HepG2 (cell line): Measurements from ENCODE around the gene CHMP6. TPM values are rescaled to one million over a fixed set of nuclear protein-coding genes. Genes with fewer than 3 reads are reported as not detected.
A peak's percentile ranks its signal among the peaks of the same experiment; 100 is the strongest.

Experiments
- ATAC-seq: fragments of 200-7000 bp; cut with Tn5 transposase; 3 replicates; pipeline ENCODE4 v1.9.1; 2020; ENCODE audit warnings: mild to moderate bottlenecking, moderate library complexity
- BruUV-seq: library from RNA; stranded (reverse); fragments of 400-500 nt; replicated peaks from 2 replicates; lab custom pipeline; 2021; lab: Mats Ljungman, UMichigan
- CTCF ChIA-PET: fragments of 300-600 bp; formaldehyde crosslinking; extraction: SDS; loops from one replicate; lab custom pipeline; 2021; ENCODE audit warnings: low total read pairs, inconsistent platforms, low intra/inter-chr PET ratio; lab: Yijun Ruan, JAX
- POLR2A ChIA-PET: fragments of 350-600 bp; sonication (Branson Sonifier 250); formaldehyde crosslinking; loops from one replicate; lab custom pipeline; 2020; ENCODE audit warnings: antibody characterized with exemption, inconsistent platforms; lab: Yijun Ruan, JAX
- DNase-seq: peaks from one replicate; pipeline ENCODE4 v3.0.0-alpha.2; 2015; ENCODE audit warnings: low spot score
- FAIRE-seq: peaks from 3 replicates; lab custom pipeline; 2011; peaks lifted over from hg19 to GRCh38; lab: Jason Lieb, UNC
- H2AFZ ChIP-seq: one replicate; pipeline ENCODE4 v1.6.1; 2011; ENCODE audit warnings: low read length, inconsistent platforms
- H3K27ac ChIP-seq: fragments of 300-600 bp; 3 replicates; pipeline ENCODE4 v1.8.0; 2011; ENCODE audit warnings: mixed run types, mild to moderate bottlenecking, mixed read lengths, low read length, inconsistent platforms; ENCODE audit not compliant: insufficient read depth; ENCODE audit errors: extremely low read length
- H3K27me3 ChIP-seq, 2 experiments: fragments of 200-600 bp in 1 of 2; 2 replicates in 1 of 2; 3 replicates in 1 of 2; pipeline versions ENCODE4 v1.6.0 to v1.8.0; 2011; ENCODE audit warnings: low read length in 2 of 2, mild to moderate bottlenecking in 2 of 2, moderate library complexity in 2 of 2, inconsistent platforms in 1 of 2; ENCODE audit not compliant: insufficient read depth in 2 of 2, control insufficient read depth in 1 of 2
- H3K36me3 ChIP-seq, 2 experiments: fragments of 200-600 bp in 1 of 2; replicated peaks in 1 of 2; 2 replicates in 1 of 2; 3 replicates in 1 of 2; pipeline versions ENCODE4 v1.5.1 to v1.8.0; 2011; ENCODE audit warnings: low read length in 2 of 2, inconsistent platforms in 1 of 2; ENCODE audit not compliant: insufficient read depth in 2 of 2, control insufficient read depth in 1 of 2
- H3K4me1 ChIP-seq: 2 replicates; pipeline ENCODE4 v1.5.1; 2012; ENCODE audit warnings: low read length, inconsistent platforms; ENCODE audit not compliant: insufficient read depth
- H3K4me2 ChIP-seq: 2 replicates; pipeline ENCODE4 v1.6.0; 2011; ENCODE audit warnings: low read depth, low read length, inconsistent platforms
- H3K4me3 ChIP-seq, 3 experiments: fragments of 200-600 bp in 1 of 3; sonication (generic), shearing (Covaris generic) in 1 of 3; replicated peaks in 1 of 3; 2 replicates each; pipeline ENCODE4 v1.5.1; 2011 to 2016; ENCODE audit warnings: low read length in 3 of 3, inconsistent platforms in 2 of 3, low read depth in 2 of 3, mild to moderate bottlenecking in 2 of 3, control low read depth in 1 of 3, mixed read lengths in 1 of 3; ENCODE audit not compliant: insufficient read depth in 1 of 3
- H3K79me2 ChIP-seq: one replicate; pipeline ENCODE4 v1.6.1; 2011; ENCODE audit warnings: low read length, inconsistent platforms; ENCODE audit not compliant: insufficient read depth
- H3K9ac ChIP-seq: 2 replicates; pipeline ENCODE4 v1.6.0; 2011; ENCODE audit warnings: mild to moderate bottlenecking, low read depth, low read length, inconsistent platforms; ENCODE audit not compliant: insufficient read depth
- H3K9me3 ChIP-seq: 2 replicates; pipeline ENCODE4 v1.5.1; 2012; ENCODE audit warnings: mild to moderate bottlenecking, low read length
- H4K20me1 ChIP-seq: 2 replicates; pipeline ENCODE4 v1.6.0; 2011; ENCODE audit warnings: inconsistent platforms, mild to moderate bottlenecking, low read length, moderate library complexity; ENCODE audit not compliant: insufficient read depth
- KDM2A ChIP-seq: sonication (generic); formaldehyde crosslinking; IDR thresholded peaks from 2 replicates; pipeline ENCODE4 v1.4.0; 2020; ENCODE audit warnings: low read depth, missing genetic modification reagents, borderline replicate concordance
- KDM5B ChIP-seq: sonication (generic); formaldehyde crosslinking; IDR thresholded peaks from 2 replicates; pipeline ENCODE4 v1.4.0; 2020; ENCODE audit warnings: missing genetic modification reagents, mild to moderate bottlenecking, borderline replicate concordance
- PAF1 ChIP-seq: IDR thresholded peaks from 2 replicates; pipeline ENCODE4 v1.6.1; 2016; ENCODE audit warnings: missing genetic modification reagents, missing compliant biosample characterization
- POLR2G ChIP-seq: fragments of 200-400 bp; formaldehyde crosslinking; IDR thresholded peaks from 2 replicates; pipeline ENCODE4 v1.6.1; 2018; ENCODE audit warnings: mild to moderate bottlenecking, low read depth, low read length, moderate library complexity
- RBFOX2 ChIP-seq: fragments of 200-400 bp; formaldehyde crosslinking; IDR thresholded peaks from 2 replicates; pipeline ENCODE4 v1.6.1; 2017; ENCODE audit warnings: low read depth, mild to moderate bottlenecking, low read length
- SOX13 ChIP-seq, 3 experiments: fragments of 450-650 bp in 1 of 3; sonication (generic) in 1 of 3; formaldehyde crosslinking in 1 of 3; IDR thresholded peaks in 2 of 3; conservative IDR thresholded peaks in 1 of 3; 2 replicates each; pipeline versions ENCODE4 v1.5.0 to v1.6.1; 2016 to 2020; ENCODE audit warnings: antibody characterized with exemption in 1 of 3, mild to moderate bottlenecking in 1 of 3, missing compliant biosample characterization in 1 of 3, missing genetic modification reagents in 1 of 3, moderate library complexity in 1 of 3
- ZBTB38 ChIP-seq: sonication (generic); formaldehyde crosslinking; IDR thresholded peaks from 2 replicates; pipeline ENCODE4 v1.5.1; 2020; ENCODE audit warnings: mild to moderate bottlenecking, missing genetic modification reagents
- ZNF333 ChIP-seq: sonication (generic); formaldehyde crosslinking; IDR thresholded peaks from 2 replicates; pipeline ENCODE4 v1.4.0; 2020; ENCODE audit warnings: mild to moderate bottlenecking, missing genetic modification reagents, borderline replicate concordance
- ZNF530 ChIP-seq: sonication (generic); formaldehyde crosslinking; IDR thresholded peaks from 2 replicates; pipeline ENCODE4 v1.5.0; 2020; ENCODE audit warnings: low read depth, mild to moderate bottlenecking, missing genetic modification reagents
- ZSCAN21 ChIP-seq: sonication (generic); formaldehyde crosslinking; IDR thresholded peaks from 2 replicates; pipeline ENCODE4 v1.8.0; 2022; ENCODE audit warnings: mild to moderate bottlenecking, missing genetic modification reagents, moderate library complexity, borderline replicate concordance
- WGBS: methylation state at CpG from one replicate; pipeline ENCODE4 v1.1.6; 2017; ENCODE audit warnings: low lambda C conversion rate; 5-methylcytosine and 5-hydroxymethylcytosine counted together
- in situ Hi-C: cut with HindIII; loops from 2 replicates; pipeline ENCODE4 v1.10.0; 2017; ENCODE audit warnings: low pct_unique_long_range_greater_than_20kb; ENCODE audit not compliant: extremely low pct_ligation_motif_present
- intact Hi-C: fragments of 100-400 bp; cut with micrococcal nuclease; formaldehyde crosslinking; loops from one replicate; pipeline ENCODE4 v1.10.0; 2022; ENCODE audit not compliant: unreplicated experiment
- polyA plus RNA-seq, 8 experiments: library from polyadenylated mRNA; depleted of rRNA in 3 of 8; stranded (reverse) in 7 of 8; unstranded in 1 of 8; fragments of >200 nt; fragmentation: Illumina TruSeq in 4 of 8; extraction: Trizol in 4 of 8; gene quantifications; 2 replicates each; pipeline versions ENCODE4 v1.2.1 to v1.2.3, GENCODE V29; 2011 to 2016; ENCODE audit warnings: low read depth in 4 of 8, missing spikeins in 1 of 8, mixed read lengths in 1 of 8; ENCODE audit not compliant: insufficient read depth in 1 of 8
- total RNA-seq, 5 experiments: library from RNA; depleted of rRNA; stranded (reverse); fragments of >200 nt; fragmentation: Illumina TruSeq; extraction: Trizol; gene quantifications; 2 replicates each; pipeline ENCODE4 v1.2.3, GENCODE V29; 2016; ENCODE audit warnings: low read depth in 1 of 5
- TF ChIP-seq, protein P1 (sequence below): sonication (generic); formaldehyde crosslinking; IDR thresholded peaks from 2 replicates; pipeline ENCODE4 v1.4.0; 2020; ENCODE audit warnings: missing genetic modification reagents, borderline replicate concordance
- TF ChIP-seq, protein P2 (sequence below), 2 experiments: fragments of 450-650 bp in 1 of 2; sonication (generic) in 1 of 2; formaldehyde crosslinking in 1 of 2; IDR thresholded peaks; 2 replicates each; pipeline versions ENCODE4 v1.6.1 to v1.8.0; 2016 to 2022; ENCODE audit warnings: antibody characterized with exemption in 1 of 2, mild to moderate bottlenecking in 1 of 2, missing genetic modification reagents in 1 of 2

The CHMP6 gene
- total and polyA plus RNA-seq, 2 of the 13 experiments (the other 11 are each of a cell fraction or from before 2014, with no cell fraction given) = 11.1 to 24.2 TPM

DNA sequence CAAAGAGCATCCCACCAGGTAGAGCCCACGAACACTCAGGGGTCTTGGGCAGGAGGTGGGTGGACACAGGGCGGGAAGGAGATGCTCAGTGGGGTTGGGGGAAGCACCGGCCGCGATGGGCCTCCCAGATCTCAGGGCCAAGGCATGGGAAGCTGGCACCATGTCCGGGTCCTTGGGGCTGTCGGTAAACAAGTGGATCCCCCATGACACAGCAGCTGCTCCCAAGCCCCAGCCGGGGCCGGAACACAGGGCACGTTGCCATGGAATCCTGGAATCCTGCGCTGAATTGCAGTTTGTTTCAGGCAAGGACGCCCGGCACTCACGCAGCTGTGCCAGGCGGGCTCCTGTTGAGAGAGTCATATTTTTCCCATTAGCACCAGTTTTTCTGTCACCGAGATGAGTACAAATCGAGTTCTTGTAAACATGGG lies 23.0 kb upstream of the CHMP6 start:
- no peaks in the 10 kb centered on the region for H3K79me2 ChIP-seq
- ChIA-PET POLR2A (interaction anchor here (1.4 kb wide), 1 partner anchor 16 kb away, joined by 4 read pairs; no protein-coding TSS in a partner anchor), CTCF (no interaction called here)
- DNase-seq (no peak), FAIRE-seq (no peak), ATAC-seq (no peak; the same call in 2 of the 3 replicates)
- no peaks in the 10 kb centered on the region for H4K20me1 ChIP-seq
- intact Hi-C loops (no loop called here), in situ Hi-C loops (no loop called here)
- 30% methylated on average over 7 of the region's 17 CpGs for WGBS
- peak overlapping the region; percentile 73 for H3K4me2 ChIP-seq
- H3K27ac ChIP-seq = no peak overlapping the region
- H3K4me1 ChIP-seq = peaks cover 38% of the 10 kb centered on the region
- no peak overlapping the region for H3K9ac ChIP-seq
- H3K4me3 ChIP-seq = peak overlapping the region in 1 of 3 experiments; percentile 54; a peak in 1 of 6 replicates
- no peaks in the 10 kb centered on the region for H3K9me3 ChIP-seq
- H3K27me3 ChIP-seq = peaks cover 6 to 29% of the 10 kb centered on the region in 2 experiments; a peak in 4 of 5 replicates
- no peak overlapping the region for H2AFZ ChIP-seq
- BruUV-seq = TSS peak; percentile 41
- peaks cover 0 to 2% of the 10 kb centered on the region in 2 experiments; a peak in 1 of 5 replicates for H3K36me3 ChIP-seq
- TF ChIP-seq, protein P1, sequence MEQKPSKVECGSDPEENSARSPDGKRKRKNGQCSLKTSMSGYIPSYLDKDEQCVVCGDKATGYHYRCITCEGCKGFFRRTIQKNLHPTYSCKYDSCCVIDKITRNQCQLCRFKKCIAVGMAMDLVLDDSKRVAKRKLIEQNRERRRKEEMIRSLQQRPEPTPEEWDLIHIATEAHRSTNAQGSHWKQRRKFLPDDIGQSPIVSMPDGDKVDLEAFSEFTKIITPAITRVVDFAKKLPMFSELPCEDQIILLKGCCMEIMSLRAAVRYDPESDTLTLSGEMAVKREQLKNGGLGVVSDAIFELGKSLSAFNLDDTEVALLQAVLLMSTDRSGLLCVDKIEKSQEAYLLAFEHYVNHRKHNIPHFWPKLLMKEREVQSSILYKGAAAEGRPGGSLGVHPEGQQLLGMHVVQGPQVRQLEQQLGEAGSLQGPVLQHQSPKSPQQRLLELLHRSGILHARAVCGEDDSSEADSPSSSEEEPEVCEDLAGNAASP (CRISPR knock-in tag) = 0 out of 2 replicates have a peak, but pooled peaks have one; percentile 7
- TF ChIP-seq POLR2G (peak; percentile 15; the same call in 1 of the 2 replicates), SOX13 (IDR thresholded peaks at IDR 0.05) (no peak), SOX13 (CRISPR knock-in tag; conservative IDR thresholded peaks at IDR 0.05 in 1 of 2, IDR thresholded peaks at IDR 0.05 in 1 of 2) (0 out of 4 replicates have a peak, but pooled peaks of 1 of the 2 experiments have one; percentile 4), KDM2A (CRISPR knock-in tag) (peak; percentile 76), RBFOX2 (no peak), ZNF530 (CRISPR knock-in tag) (no peak), ZSCAN21 (CRISPR knock-in tag) (peak; percentile 41; the same call in 1 of the 2 replicates), ZBTB38 (CRISPR knock-in tag) (peak; percentile 50; the same call in 1 of the 2 replicates), PAF1 (CRISPR knock-in tag) (peak; percentile 26; the same call in 1 of the 2 replicates), KDM5B (peak; percentile 74; the same call in 1 of the 2 replicates), ZNF333 (CRISPR knock-in tag) (0 out of 2 replicates have a peak, but pooled peaks have one; percentile 39)
- TF ChIP-seq, protein P2, sequence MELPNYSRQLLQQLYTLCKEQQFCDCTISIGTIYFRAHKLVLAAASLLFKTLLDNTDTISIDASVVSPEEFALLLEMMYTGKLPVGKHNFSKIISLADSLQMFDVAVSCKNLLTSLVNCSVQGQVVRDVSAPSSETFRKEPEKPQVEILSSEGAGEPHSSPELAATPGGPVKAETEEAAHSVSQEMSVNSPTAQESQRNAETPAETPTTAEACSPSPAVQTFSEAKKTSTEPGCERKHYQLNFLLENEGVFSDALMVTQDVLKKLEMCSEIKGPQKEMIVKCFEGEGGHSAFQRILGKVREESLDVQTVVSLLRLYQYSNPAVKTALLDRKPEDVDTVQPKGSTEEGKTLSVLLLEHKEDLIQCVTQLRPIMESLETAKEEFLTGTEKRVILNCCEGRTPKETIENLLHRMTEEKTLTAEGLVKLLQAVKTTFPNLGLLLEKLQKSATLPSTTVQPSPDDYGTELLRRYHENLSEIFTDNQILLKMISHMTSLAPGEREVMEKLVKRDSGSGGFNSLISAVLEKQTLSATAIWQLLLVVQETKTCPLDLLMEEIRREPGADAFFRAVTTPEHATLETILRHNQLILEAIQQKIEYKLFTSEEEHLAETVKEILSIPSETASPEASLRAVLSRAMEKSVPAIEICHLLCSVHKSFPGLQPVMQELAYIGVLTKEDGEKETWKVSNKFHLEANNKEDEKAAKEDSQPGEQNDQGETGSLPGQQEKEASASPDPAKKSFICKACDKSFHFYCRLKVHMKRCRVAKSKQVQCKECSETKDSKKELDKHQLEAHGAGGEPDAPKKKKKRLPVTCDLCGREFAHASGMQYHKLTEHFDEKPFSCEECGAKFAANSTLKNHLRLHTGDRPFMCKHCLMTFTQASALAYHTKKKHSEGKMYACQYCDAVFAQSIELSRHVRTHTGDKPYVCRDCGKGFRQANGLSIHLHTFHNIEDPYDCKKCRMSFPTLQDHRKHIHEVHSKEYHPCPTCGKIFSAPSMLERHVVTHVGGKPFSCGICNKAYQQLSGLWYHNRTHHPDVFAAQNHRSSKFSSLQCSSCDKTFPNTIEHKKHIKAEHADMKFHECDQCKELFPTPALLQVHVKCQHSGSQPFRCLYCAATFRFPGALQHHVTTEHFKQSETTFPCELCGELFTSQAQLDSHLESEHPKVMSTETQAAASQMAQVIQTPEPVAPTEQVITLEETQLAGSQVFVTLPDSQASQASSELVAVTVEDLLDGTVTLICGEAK (IDR thresholded peaks at IDR 0.05) = no peak
- TF ChIP-seq, protein P2 (CRISPR knock-in tag; IDR thresholded peaks at IDR 0.05) = no peak
